ENCODE results near the gene GALNT17.

DNA sequence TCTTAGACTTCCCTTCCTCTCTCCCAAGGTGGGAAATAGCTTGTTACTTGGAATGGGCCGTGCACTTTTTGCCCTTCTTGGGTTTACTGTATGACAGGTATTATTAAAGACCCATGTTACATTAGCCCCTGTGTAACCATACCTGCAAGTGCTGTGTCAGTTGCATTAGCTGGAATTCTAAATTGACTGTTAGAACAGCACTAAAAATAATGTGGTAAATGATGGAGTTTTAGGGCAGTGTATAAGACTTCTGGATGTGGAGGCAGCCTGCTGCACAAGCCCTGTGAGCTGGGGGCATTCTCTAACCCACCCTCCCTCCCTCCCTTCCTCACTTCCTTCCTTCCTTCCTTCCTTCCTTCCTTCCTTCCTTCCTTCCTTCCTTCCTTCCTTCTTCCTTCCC is 52.7 kb downstream of the GALNT17 start:
- no peak for TF ChIP-seq POLR2A (IDR thresholded peaks at IDR 0.05)
- TF ChIP-seq, protein P1, sequence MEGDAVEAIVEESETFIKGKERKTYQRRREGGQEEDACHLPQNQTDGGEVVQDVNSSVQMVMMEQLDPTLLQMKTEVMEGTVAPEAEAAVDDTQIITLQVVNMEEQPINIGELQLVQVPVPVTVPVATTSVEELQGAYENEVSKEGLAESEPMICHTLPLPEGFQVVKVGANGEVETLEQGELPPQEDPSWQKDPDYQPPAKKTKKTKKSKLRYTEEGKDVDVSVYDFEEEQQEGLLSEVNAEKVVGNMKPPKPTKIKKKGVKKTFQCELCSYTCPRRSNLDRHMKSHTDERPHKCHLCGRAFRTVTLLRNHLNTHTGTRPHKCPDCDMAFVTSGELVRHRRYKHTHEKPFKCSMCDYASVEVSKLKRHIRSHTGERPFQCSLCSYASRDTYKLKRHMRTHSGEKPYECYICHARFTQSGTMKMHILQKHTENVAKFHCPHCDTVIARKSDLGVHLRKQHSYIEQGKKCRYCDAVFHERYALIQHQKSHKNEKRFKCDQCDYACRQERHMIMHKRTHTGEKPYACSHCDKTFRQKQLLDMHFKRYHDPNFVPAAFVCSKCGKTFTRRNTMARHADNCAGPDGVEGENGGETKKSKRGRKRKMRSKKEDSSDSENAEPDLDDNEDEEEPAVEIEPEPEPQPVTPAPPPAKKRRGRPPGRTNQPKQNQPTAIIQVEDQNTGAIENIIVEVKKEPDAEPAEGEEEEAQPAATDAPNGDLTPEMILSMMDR (IDR thresholded peaks at IDR 0.05): no peak

Data from uterus (tissue), 2 donors.